ENCODE measurements around the gene CC2D2A. TPM values are rescaled to one million over a fixed set of nuclear protein-coding genes. Genes with fewer than 3 reads are reported as not detected.

Gene CC2D2A
- total RNA-seq, 1 donor from 2014 or later = 15.5 TPM

- ATAC-seq = no peak
- Histone ChIP-seq H3K4me1 (no peaks in the 10 kb centered on the region), H3K27ac (no peak overlapping the region), H3K27me3 (no peaks in the 10 kb centered on the region), H3K36me3 (peaks cover 11% of the 10 kb centered on the region), H3K9me3 (no peaks in the 10 kb centered on the region), H3K4me3 (no peak overlapping the region)
- no peak for TF ChIP-seq CTCF (IDR thresholded peaks at IDR 0.05)
- intact Hi-C loops (cut with DNase I) = no loop called here
- DNase-seq = no peak
These were observed 123.1 kb downstream of the CC2D2A start for GRCh38 chr4:15592799-15593198.

GRCh38 chr4:15598644-15599043, 129.0 kb downstream of the CC2D2A start:
- Histone ChIP-seq H3K4me3 (no peak overlapping the region), H3K27me3 (no peaks in the 10 kb centered on the region), H3K27ac (no peak overlapping the region), H3K9me3 (no peaks in the 10 kb centered on the region), H3K4me1 (no peaks in the 10 kb centered on the region), H3K36me3 (peaks cover 41% of the 10 kb centered on the region)
- ATAC-seq (no peak), DNase-seq (no peak)
- intact Hi-C loops (cut with DNase I) = no loop called here
- no peak for TF ChIP-seq CTCF (IDR thresholded peaks at IDR 0.05)

- H3K27me3 ChIP-seq = no peaks in the 10 kb centered on the region
- no peaks in the 10 kb centered on the region for H3K4me1 ChIP-seq
- intact Hi-C loops (cut with DNase I) = no loop called here
- no peaks in the 10 kb centered on the region for H3K9me3 ChIP-seq
- peaks cover 49% of the 10 kb centered on the region for H3K36me3 ChIP-seq
- no peak overlapping the region for H3K27ac ChIP-seq
- no peak for TF ChIP-seq CTCF (IDR thresholded peaks at IDR 0.05)
- H3K4me3 ChIP-seq = no peak overlapping the region
- DNase-seq (no peak), ATAC-seq (no peak)
These were observed 130.5 kb downstream of the CC2D2A start for GRCh38 chr4:15600176-15600575.

GRCh38 chr4:15601862-15602261, 132.2 kb downstream of the CC2D2A start:
- Histone ChIP-seq H3K27ac (no peak overlapping the region), H3K9me3 (no peaks in the 10 kb centered on the region), H3K36me3 (peaks cover 48% of the 10 kb centered on the region), H3K27me3 (no peaks in the 10 kb centered on the region), H3K4me1 (no peaks in the 10 kb centered on the region), H3K4me3 (no peak overlapping the region)
- TF ChIP-seq CTCF (IDR thresholded peaks at IDR 0.05) = no peak
- ATAC-seq (no peak), DNase-seq (no peak)
- intact Hi-C loops (cut with DNase I) = no loop called here

- no peaks in the 10 kb centered on the region for H3K4me1 ChIP-seq
- H3K9me3 ChIP-seq = no peaks in the 10 kb centered on the region
- TF ChIP-seq CTCF (IDR thresholded peaks at IDR 0.05) = no peak
- H3K27me3 ChIP-seq = no peaks in the 10 kb centered on the region
- intact Hi-C loops (cut with DNase I) = no loop called here
- no peak overlapping the region for H3K4me3 ChIP-seq
- ATAC-seq (no peak), DNase-seq (no peak)
- H3K27ac ChIP-seq = no peak overlapping the region
- peaks cover 37% of the 10 kb centered on the region for H3K36me3 ChIP-seq
These were observed 135.9 kb downstream of the CC2D2A start for GRCh38 chr4:15605537-15605936.

GRCh38 chr4:15610855-15611254, 141.2 kb downstream of the CC2D2A start:
- ATAC-seq = no peak

More at GRCh38 chr4:15610855-15611254, 141.2 kb downstream of the CC2D2A start:
- no peaks in the 10 kb centered on the region for H3K27me3 ChIP-seq
- H3K9me3 ChIP-seq = no peaks in the 10 kb centered on the region
- TF ChIP-seq CTCF (IDR thresholded peaks at IDR 0.05) = no peak
- H3K4me3 ChIP-seq = no peak overlapping the region
- H3K4me1 ChIP-seq = no peaks in the 10 kb centered on the region
- intact Hi-C loops (cut with DNase I) = no loop called here
- no peak overlapping the region for H3K27ac ChIP-seq
- no peak for DNase-seq
- peaks cover 19% of the 10 kb centered on the region for H3K36me3 ChIP-seq

All from upper lobe of right lung (tissue), 1 donor.